OCI-LY1 (cell line): ENCODE results near the gene ERCC4.

Source experiments
- H2AFZ ChIP-seq: fragments of 200-600 bp; sonication (generic), shearing (Covaris generic); 2 replicates; pipeline ENCODE4 v1.6.0; 2014; ENCODE audit warnings: antibody characterized with exemption, mild to moderate bottlenecking, low read length
- H3F3A ChIP-seq: fragments of 200-600 bp; sonication (generic), shearing (Covaris generic); 2 replicates; pipeline ENCODE4 v1.6.0; 2014; ENCODE audit warnings: mild to moderate bottlenecking, antibody characterized with exemption, low read length, moderate library complexity; ENCODE audit not compliant: insufficient read depth
- H3K27ac ChIP-seq: fragments of 200-600 bp; sonication (generic); 2 replicates; pipeline ENCODE4 v1.5.1; 2014; ENCODE audit warnings: low read length, mixed run types, mild to moderate bottlenecking, low read depth; ENCODE audit not compliant: poor library complexity, severe bottlenecking
- H3K27me3 ChIP-seq: fragments of 200-600 bp; sonication (generic); 2 replicates; pipeline ENCODE4 v1.6.0; 2014; ENCODE audit warnings: antibody characterized with exemption, mild to moderate bottlenecking, low read length, moderate library complexity; ENCODE audit not compliant: insufficient read depth
- H3K36me3 ChIP-seq: fragments of 200-600 bp; sonication (generic); 2 replicates; pipeline ENCODE4 v1.6.1; 2014; ENCODE audit warnings: mild to moderate bottlenecking, antibody characterized with exemption, low read length, moderate library complexity, mixed read lengths; ENCODE audit not compliant: insufficient read depth
- H3K4me1 ChIP-seq: fragments of 200-600 bp; sonication (generic); 2 replicates; pipeline ENCODE4 v1.5.1; 2014; ENCODE audit warnings: mild to moderate bottlenecking, low read length, moderate library complexity; ENCODE audit not compliant: insufficient read depth, severe bottlenecking
- H3K4me2 ChIP-seq: fragments of 200-600 bp; sonication (generic), shearing (Covaris generic); 2 replicates; pipeline ENCODE4 v1.6.1; 2014; ENCODE audit warnings: low read length
- H3K4me3 ChIP-seq: fragments of 200-600 bp; sonication (generic); 2 replicates; pipeline ENCODE4 v1.5.1; 2014; ENCODE audit warnings: low read length, low read depth, mild to moderate bottlenecking, mixed read lengths; ENCODE audit not compliant: poor library complexity, severe bottlenecking
- H3K79me2 ChIP-seq: fragments of 200-600 bp; shearing (Covaris generic); 2 replicates; pipeline ENCODE4 v1.6.1; 2016; ENCODE audit warnings: mixed run types, low read length, mixed read lengths; ENCODE audit not compliant: insufficient read depth
- H3K9ac ChIP-seq: fragments of 200-600 bp; sonication (generic), shearing (Covaris generic); 2 replicates; pipeline ENCODE4 v1.6.1; 2014; ENCODE audit warnings: mild to moderate bottlenecking, low read length, mixed read lengths
- H3K9me2 ChIP-seq: fragments of 200-600 bp; sonication (generic), shearing (Covaris generic); 2 replicates; pipeline ENCODE4 v1.6.1; 2014; ENCODE audit warnings: low read depth, mild to moderate bottlenecking, low read length, mixed read lengths
- H3K9me3 ChIP-seq: fragments of 200-600 bp; shearing (Covaris generic); 2 replicates; pipeline ENCODE4 v1.6.1; 2014; ENCODE audit warnings: low read length, mixed read lengths
- H4K20me1 ChIP-seq: fragments of 200-600 bp; sonication (generic), shearing (Covaris generic); 2 replicates; pipeline ENCODE4 v1.6.0; 2016; ENCODE audit warnings: mild to moderate bottlenecking, low read length; ENCODE audit not compliant: insufficient read depth
- EZH2 ChIP-seq: fragments of 200-600 bp; sonication (generic), shearing (Covaris generic); IDR thresholded peaks from 2 replicates; pipeline ENCODE4 v1.8.0; 2017; ENCODE audit warnings: borderline replicate concordance, mixed run types, mild to moderate bottlenecking, antibody characterized with exemption, low read length, moderate library complexity, mixed read lengths
- TF ChIP-seq, protein P1 (sequence below): fragments of 200-600 bp; sonication (generic), shearing (Covaris generic); IDR thresholded peaks from 2 replicates; pipeline ENCODE4 v1.5.1; 2017; ENCODE audit warnings: mild to moderate bottlenecking, antibody characterized with exemption, low read length, moderate library complexity, mixed read lengths

ERCC4 gene

DNA sequence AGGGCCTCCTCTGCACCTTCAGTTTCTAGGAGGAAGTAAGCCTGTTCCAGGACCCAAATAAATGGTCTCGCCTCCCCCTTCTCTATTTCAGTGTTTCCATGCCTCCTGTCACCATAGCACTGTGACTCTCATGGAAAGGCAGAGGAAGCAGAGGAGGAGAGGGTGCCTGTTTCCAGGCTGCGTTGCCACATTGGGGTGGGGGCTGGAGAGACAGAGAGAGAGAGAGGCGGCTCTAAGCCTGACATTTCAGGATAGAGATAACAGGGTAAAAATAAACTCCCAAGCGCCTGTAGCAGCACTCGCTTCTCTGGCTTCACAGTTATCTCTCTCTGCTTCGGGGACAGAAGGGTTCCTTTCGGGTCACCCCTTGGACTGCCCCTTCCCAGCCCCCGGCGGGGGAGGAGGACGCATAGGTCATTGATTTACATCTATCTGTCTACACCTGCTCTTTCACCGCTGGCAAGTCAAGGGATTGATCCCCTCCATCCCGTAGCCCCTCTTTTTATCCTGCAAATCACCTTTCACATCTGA, 80.0 kb downstream of the ERCC4 start:
- Histone ChIP-seq H3K9ac (no peak overlapping the region), H3K36me3 (no peaks in the 10 kb centered on the region), H3K27me3 (no peaks in the 10 kb centered on the region; the same call in 1 of the 2 replicates), H4K20me1 (no peaks in the 10 kb centered on the region), H3K9me3 (no peaks in the 10 kb centered on the region), H2AFZ (peak overlapping the region; percentile 55; the same call in 1 of the 2 replicates), H3K27ac (no peak overlapping the region), H3K4me2 (no peak overlapping the region), H3K9me2 (no peaks in the 10 kb centered on the region), H3K4me1 (peaks cover 42% of the 10 kb centered on the region), H3K79me2 (no peaks in the 10 kb centered on the region), H3K4me3 (no peak overlapping the region), H3F3A (no peaks in the 10 kb centered on the region)
- TF ChIP-seq, protein P1, sequence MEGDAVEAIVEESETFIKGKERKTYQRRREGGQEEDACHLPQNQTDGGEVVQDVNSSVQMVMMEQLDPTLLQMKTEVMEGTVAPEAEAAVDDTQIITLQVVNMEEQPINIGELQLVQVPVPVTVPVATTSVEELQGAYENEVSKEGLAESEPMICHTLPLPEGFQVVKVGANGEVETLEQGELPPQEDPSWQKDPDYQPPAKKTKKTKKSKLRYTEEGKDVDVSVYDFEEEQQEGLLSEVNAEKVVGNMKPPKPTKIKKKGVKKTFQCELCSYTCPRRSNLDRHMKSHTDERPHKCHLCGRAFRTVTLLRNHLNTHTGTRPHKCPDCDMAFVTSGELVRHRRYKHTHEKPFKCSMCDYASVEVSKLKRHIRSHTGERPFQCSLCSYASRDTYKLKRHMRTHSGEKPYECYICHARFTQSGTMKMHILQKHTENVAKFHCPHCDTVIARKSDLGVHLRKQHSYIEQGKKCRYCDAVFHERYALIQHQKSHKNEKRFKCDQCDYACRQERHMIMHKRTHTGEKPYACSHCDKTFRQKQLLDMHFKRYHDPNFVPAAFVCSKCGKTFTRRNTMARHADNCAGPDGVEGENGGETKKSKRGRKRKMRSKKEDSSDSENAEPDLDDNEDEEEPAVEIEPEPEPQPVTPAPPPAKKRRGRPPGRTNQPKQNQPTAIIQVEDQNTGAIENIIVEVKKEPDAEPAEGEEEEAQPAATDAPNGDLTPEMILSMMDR = no peak
- no peak for TF ChIP-seq EZH2

DNA sequence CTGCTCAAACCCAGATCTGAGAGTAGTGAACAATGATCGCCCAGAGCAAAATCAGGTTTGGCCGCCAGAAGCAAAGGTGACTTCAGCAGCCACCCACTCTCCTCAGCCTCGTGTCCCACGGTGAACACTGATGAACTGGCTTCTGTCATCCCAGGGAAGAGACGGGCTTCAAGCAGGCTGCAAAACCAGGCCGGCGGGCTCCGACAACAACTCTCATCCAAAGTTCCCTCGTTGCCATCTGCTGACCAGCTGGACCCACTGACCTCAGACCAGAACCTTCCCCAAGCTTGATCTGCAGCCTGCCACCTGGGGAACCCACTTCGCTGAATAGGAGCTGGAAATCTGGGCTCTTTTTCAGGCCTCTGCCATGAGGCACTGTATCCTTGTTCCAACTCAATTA, 81.6 kb downstream of the ERCC4 start:
- H2AFZ ChIP-seq = no peak overlapping the region
- no peak overlapping the region for H3K4me2 ChIP-seq
- TF ChIP-seq, protein P1 = no peak
- no peak for TF ChIP-seq EZH2
- H3K9me2 ChIP-seq = no peaks in the 10 kb centered on the region
- no peak overlapping the region for H3K27ac ChIP-seq
- H3K4me3 ChIP-seq = no peak overlapping the region
- no peaks in the 10 kb centered on the region; the same call in 1 of the 2 replicates for H3K27me3 ChIP-seq
- no peaks in the 10 kb centered on the region for H3F3A ChIP-seq
- H3K9ac ChIP-seq = no peak overlapping the region
- no peaks in the 10 kb centered on the region for H3K9me3 ChIP-seq
- no peaks in the 10 kb centered on the region for H3K79me2 ChIP-seq
- peaks cover 42% of the 10 kb centered on the region for H3K4me1 ChIP-seq
- no peaks in the 10 kb centered on the region for H3K36me3 ChIP-seq
- no peaks in the 10 kb centered on the region for H4K20me1 ChIP-seq
